Superior temporal gyrus (tissue), 1 donor: Measurements from ENCODE around the gene OR5L2.
"Not testable (repeated sequence)": the region's sequence is repeated elsewhere in the genome, so short reads cannot be mapped to it uniquely, and the experiment has no call there.

Source experiments
- DNase-seq: peaks from one replicate; pipeline ENCODE4 v3.0.0-alpha.2; 2016; ENCODE audit errors: extremely low spot score

The OR5L2 gene

GRCh38 chr11:55826919-55827318 is at the start of gene OR5L2:
Gene OR5L2, plus strand, starts transcription at chr11:55827219. Its CDS starts 0 bp downstream, at chr11:55827219.
- DNase-seq: no peak

- no peak for DNase-seq
Observed at GRCh38 chr11:55791606-55792005, 35.4 kb upstream of the OR5L2 start.

DNA sequence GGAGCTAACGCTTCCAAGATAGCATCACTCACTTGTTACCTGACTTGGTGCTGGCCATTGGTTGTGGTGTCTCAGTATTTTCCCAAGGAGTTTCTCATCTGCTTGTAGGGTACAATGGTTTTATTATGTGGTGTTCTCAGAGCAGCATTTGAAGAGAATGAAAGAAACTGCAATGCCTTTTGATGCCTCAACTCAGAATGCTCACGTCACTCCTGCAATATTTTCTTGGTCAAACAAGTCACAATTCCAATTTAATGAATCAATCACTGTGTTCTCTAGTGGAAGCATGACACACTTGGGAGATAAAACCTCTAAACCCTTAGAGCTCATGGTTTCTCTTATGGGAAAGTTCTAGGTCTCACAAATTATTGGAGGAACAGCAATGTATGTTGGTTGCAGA is 33.7 kb upstream of the OR5L2 start:
- no peak for DNase-seq

DNA sequence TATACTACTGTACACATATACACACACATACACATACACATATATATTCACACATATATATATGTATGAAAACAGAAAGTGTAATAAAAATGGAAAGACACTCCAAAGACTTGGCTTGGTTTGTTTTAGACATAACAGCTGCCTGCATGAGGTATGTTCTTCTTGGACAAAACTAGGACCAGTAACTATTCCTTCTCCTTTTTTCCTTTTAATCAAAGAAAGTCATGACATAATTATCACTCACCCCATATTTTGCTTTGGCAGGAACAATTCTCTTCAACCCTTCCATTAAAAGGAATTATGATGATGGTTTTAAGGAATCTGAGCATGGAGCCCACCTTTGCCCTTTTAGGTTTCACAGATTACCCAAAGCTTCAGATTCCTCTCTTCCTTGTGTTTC is 31.8 kb upstream of the OR5L2 start, which contains the start of gene OR5D14:
Gene OR5D14 (plus strand): TSS at position 301 of the 400 bp plus-strand sequence. CDS start 0 bp downstream, at position 301.
- DNase-seq: no peak

DNA sequence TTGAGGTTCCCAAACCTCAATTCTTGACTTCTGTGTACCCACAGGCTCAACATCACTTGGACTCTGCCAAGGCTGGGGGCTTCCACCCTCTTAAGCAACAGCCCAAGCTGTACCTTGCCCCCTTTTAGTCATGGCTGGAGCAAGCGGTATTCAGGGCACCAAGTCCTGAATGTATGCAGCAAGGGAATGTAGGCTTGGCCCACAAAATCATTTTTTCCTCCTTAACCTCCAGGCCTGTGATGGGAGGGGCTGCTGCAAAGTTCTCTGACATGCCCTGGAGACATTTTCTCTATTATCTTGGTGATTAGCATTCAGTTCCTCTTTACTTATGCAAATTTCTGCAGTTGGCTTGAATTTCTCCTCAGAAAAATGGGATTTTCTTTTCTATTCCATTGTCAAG is 20.8 kb upstream of the OR5L2 start:
- no peak for DNase-seq

DNA sequence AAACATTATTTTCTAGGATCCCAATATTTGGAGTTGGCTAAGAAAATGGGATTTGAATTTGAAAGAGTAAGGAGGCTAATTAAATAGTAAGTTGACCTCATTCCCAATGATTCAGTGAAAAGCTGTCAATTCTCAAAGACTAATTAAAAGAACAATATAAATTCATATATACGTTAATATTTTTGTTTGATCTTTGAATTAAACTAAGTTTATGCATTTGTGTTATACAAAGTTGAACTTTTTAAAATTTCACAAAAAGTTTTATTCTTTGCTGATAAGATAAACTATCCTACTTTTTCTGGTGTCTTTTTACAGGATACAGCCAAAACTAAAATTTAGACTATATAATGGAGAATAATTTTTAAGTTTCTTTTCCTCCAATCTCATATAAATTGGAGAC is 16.0 kb upstream of the OR5L2 start, which contains the start of gene OR5L1:
Gene OR5L1 (plus strand): TSS at position 301 of the 400 bp plus-strand sequence. CDS start 100 bp downstream, outside the sequence.
- no peak for DNase-seq

DNA sequence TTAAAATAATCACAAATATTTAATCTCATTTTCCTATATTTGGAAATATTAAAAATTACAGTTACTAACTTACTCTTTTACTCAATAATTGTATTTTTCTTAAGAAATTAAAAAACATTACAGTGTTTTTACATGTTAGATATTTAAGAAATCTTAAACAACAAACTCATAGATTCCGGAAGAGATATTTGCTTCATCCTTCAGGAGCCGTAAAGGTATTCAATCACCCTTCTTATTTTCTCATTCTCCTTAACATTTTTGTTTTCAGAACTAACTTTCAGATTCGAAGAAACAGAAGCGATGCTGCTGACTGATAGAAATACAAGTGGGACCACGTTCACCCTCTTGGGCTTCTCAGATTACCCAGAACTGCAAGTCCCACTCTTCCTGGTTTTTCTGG is 7.7 kb upstream of the OR5L2 start, which contains the start of gene OR5D18:
Gene OR5D18 (plus strand): TSS at position 301 of the 400 bp plus-strand sequence. CDS start 0 bp downstream, at position 301.
- DNase-seq: no peak

DNA sequence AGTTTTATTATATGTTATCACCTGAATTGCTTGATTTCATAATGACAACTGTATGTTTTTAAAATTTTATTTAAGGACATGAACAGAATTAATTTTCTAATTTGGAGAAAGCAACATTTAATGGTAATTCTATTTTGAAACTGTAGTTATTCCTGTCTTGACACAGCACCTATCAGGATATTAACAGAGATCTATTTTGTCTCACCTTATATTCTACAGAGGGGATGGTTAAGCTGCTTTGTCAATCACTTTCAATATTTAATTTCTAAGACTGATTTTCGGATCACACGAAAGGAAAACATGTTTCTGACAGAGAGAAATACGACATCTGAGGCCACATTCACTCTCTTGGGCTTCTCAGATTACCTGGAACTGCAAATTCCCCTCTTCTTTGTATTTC is 11.4 kb downstream of the OR5L2 start, which contains the start of gene OR5D16:
Gene OR5D16 (plus strand): TSS at position 301 of the 400 bp plus-strand sequence. CDS start 0 bp downstream, at position 301.
- no peak for DNase-seq

DNA sequence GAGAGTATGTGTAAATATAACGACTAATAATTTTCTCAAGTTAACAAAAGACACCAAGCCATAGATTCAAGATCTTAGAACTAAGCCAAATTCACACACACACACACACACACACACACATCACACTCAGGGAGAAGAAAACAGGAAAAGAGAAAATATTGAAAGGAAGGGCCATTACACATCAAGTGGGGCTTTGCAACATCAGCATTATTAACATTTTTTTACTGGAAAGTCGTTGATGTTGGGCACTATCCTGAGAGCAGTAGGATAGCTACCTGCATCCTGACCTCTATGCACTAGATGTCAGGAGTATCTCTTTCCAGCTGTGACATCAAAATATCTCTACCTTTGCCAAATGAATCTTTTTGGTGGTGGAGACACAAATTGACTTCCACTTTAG is 20.4 kb downstream of the OR5L2 start:
- no peak for DNase-seq

DNA sequence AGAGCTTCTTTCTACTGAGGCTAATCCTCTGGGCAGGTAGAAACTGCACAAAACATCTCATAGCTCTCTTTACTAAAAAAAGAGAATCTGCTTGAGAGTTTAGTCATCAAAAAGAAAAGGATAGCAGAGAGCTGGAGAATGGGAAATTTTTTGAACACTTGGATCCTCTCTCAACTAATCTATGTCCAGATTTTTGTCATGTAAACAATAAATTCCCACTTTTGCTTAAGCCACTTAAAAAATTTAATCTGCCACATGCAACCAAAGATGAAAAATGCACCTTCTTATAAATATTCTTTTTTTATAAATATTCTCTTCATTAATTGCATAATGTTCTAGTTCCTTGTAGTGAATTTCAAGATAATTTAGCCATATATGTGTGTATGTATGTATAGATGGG is 22.0 kb downstream of the OR5L2 start:
- DNase-seq: no peak

DNA sequence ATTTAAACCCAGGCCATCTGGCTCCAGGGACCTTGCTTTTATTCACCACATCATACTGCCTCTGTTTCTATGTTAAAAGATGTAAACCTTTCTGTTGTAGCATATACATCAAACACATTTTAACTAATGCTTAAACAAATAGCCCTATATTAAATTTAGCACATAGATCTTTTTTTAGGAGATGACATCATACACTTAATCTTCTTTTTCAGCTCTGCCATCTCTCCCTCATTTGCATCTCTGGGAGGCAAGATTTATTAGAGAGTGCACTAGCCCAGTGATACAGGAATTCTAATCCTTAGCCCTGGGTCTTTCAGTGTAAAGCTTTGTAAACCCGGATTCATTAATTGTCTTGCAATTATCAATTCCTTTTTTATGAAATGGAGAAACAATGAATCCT is 25.1 kb downstream of the OR5L2 start:
- DNase-seq: no peak

DNA sequence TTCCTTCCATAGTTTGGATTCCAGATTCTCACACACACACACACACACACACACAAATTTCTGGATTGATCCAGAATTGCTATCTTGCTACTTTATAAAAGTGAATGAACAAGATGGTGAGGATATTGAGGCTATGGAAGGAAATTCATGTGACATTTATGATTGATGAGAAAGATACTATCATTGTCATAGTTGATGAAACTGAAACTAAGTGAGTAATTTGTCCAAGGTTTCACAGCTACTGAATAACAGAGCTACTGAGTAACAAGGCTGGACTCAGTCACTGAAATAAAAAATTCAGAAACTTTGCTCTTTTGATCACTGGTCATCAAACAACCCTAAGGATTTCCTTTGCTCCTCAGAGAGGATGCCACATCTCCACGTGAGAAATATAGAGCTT is 27.7 kb downstream of the OR5L2 start:
- no peak for DNase-seq

DNA sequence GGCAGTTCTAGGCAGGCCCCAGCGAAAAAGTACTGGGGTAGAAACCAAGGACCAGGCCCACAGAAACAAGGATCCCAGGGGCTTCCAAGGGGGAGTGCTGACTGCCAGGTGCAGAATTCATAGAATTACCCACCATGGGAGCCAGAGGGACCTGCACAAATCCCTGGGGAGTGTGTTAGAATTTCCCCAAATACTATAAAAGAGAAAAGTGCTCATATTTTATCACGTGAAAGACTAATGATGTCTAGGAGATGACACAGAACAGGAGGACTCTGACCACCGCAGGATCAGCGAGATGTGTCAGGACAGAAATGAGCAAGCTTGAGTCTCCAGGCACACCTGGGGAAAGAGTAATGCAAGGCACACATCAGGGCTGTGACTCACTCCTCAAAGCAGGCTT is 40.3 kb downstream of the OR5L2 start:
- DNase-seq: not testable (repeated sequence)

DNA sequence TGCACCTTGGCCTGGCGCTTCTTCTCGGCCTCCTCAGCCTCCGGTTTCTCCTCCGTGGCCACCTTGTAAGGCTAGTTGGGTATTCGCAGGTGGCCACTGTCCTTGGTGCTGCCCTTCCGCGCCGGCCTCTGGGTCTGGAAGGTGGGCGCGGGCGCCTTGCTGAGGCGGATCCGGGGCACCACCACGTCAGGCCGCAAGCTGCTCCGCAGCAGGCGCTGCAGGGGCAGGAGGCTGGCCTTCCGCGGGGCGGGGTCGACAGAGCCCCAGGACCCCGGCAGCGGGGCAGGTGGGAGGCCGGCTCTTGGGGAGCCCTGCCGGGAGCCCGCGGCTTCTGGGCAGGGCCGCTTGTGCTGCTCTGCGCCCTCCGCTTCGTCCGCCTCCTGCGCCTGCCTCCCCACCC is 45.7 kb downstream of the OR5L2 start:
- not testable (repeated sequence) for DNase-seq

DNA sequence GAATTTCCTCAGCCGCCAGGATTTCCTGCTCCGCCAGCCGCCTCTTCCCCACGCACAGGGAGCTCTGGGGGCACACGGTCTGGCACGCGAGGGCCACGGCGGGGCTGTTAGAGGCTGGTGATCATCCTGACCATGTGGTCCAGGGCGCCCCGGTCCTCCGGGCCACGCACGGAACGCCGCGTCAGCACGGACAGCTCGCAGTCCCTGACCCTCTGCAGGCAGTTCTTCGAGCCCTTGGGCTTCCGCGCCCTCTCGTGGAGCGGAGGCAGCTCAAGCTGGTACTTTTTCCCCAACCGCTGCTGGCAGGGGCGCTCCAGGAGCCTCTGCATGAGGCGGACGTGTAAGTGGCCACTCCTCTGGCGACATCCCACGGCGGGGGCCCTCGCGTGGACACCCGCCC is 46.1 kb downstream of the OR5L2 start:
- DNase-seq: not testable (repeated sequence)
